GM12892 (cell line): Measurements from ENCODE around the gene PLAGL2.

Experiments used
- POLR2A ChIP-seq: IDR thresholded peaks from 2 replicates; pipeline ENCODE4 v1.6.1; 2011; ENCODE audit warnings: low read depth, low read length, control low read depth
- POLR2AphosphoS5 ChIP-seq: IDR thresholded peaks from 2 replicates; pipeline ENCODE4 v1.6.1; 2011; ENCODE audit warnings: low read depth, low read length, control low read depth

DNA sequence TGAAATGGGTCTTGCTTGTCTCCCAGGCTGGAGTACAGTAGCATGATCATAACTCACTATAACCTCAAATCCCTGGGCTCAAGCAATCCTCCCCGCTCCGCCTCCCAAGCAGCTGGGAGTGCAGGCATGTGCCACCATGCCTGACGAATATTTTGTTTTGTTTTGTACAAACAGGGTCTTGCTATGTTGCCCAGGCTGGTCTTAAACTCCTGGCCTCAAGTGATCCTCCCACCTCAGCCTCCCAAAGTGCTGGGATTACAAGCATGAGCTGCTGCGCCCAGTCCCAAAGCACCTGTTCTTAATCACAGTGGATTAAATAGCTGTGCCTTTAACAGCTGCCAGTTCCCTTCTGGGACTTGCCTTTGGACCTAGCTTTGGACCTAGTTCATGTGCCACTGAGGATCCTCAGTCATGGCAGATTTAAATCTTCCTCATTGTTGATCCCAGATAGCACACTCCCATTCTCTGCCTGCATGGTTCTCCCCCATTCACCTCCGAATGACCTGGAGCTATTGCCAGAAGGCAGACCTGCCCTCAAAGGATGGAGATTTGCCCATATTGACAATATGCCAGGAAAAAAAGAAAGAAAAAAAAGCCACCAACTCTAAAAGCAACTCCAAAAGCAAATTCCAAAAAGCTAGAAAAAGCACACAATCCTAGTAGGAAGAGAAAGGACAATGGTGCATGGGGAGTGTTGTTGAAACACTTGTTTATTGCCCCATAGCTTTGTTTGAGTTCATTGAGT, 10.8 kb upstream of the PLAGL2 start:
- TF ChIP-seq POLR2A (no peak), POLR2AphosphoS5 (no peak)
